HG02571 (cell line): ENCODE data around the gene SMURF2.

Experiments used
- ATAC-seq: cut with Tn5 transposase; IDR thresholded peaks from one replicate; pipeline ENCODE4 v1.9.1; 2021; ENCODE audit warnings: mild to moderate bottlenecking, moderate library complexity; ENCODE audit not compliant: unreplicated experiment

SMURF2 gene

GRCh38 chr17:64505340-64506200 lies 156.5 kb downstream of the SMURF2 start:
- ATAC-seq = peak; percentile 3

- no peak for ATAC-seq
Observed at GRCh38 chr17:64504769-64505339, 157.3 kb downstream of the SMURF2 start.

- no peak for ATAC-seq
Observed at GRCh38 chr17:64503821-64504768, 158.0 kb downstream of the SMURF2 start.

GRCh38 chr17:64503341-64503740 lies 158.8 kb downstream of the SMURF2 start:
- no peak for ATAC-seq

- ATAC-seq = no peak
Observed at GRCh38 chr17:64502809-64503208, 159.3 kb downstream of the SMURF2 start.

GRCh38 chr17:64502021-64502420 lies 160.1 kb downstream of the SMURF2 start:
- ATAC-seq = no peak

GRCh38 chr17:64500862-64501765 lies 161.0 kb downstream of the SMURF2 start:
- ATAC-seq = no peak

GRCh38 chr17:64500487-64500859 lies 161.6 kb downstream of the SMURF2 start:
- no peak for ATAC-seq

- no peak for ATAC-seq
Observed at GRCh38 chr17:64499805-64500486, 162.2 kb downstream of the SMURF2 start.

GRCh38 chr17:64498308-64499203 lies 163.6 kb downstream of the SMURF2 start:
- ATAC-seq = no peak

GRCh38 chr17:64497565-64498035 lies 164.5 kb downstream of the SMURF2 start:
- no peak for ATAC-seq

GRCh38 chr17:64496786-64497564 lies 165.1 kb downstream of the SMURF2 start, which contains the start of gene POLG2:
Gene POLG2 (minus strand): TSS chr17:64497054. CDS start chr17:64496968, 86 bp downstream.
- ATAC-seq = peak; percentile 86

GRCh38 chr17:64496348-64496785 lies 165.7 kb downstream of the SMURF2 start:
- ATAC-seq = no peak
